ENCODE data around the gene MACROH2A1.
A peak's percentile ranks its signal among the peaks of the same experiment; 100 is the strongest.

MACROH2A1 gene

DNA sequence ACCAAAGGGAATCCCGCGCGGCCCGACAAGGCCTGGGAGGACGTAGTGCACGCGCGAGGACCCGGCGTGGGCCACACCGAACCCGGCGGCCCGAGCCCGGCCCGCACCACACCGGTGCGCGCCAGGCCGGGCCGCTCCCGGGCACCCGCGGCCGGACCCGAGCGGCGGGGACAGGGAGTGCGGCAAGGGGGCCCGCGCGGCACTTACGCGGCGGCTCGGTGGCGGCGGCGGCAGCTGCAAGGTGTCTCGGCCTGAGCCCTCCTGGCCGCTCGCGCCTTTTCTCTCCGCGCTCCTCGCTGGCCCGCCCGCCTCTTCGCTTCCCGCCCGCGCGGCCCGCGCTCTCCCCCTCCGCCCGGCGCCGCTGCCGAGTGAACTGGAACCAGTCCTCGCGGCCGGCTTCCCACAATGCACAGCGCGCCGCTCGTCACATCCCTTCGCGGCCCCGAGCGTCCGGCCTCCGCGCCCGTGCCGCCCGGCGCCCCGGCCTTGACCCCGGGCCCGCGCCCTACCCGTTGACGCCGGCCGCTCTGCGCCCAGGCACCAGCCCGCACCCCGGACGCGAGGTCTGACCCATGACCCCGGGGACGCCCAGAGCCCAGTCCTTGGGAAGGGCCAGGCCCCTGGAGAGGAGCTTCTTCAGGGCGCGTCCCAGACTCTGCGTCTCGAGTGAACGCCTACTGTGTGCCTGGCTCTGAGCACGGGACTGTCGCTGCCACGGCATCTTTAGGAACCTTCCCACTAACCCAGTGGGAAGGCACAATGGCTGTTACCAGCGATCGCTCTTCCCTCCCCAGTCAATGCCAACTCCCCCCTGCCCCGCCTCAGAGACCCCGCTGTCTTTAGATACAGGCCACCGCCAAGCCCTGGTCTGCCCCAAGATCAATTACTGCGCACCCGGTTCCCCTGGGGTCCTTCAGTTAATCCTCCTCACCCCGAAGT lies at the start of gene MACROH2A1:
MACROH2A1 (minus strand) TSS at position 377 of the 939 bp plus-strand sequence. CDS start 10,138 bp downstream, outside the sequence.
- no peaks in the 10 kb centered on the region for H3K9me3 ChIP-seq (ENCODE audit: low read length)
- no peaks in the 10 kb centered on the region for H3K36me3 ChIP-seq (ENCODE audit: insufficient read depth, low read length)
- H3K4me3 ChIP-seq (ENCODE audit: low read length) = peak within 1 kb of the TSS; percentile 95
- peak within 1 kb of the TSS; percentile 98 for H2AFZ ChIP-seq (ENCODE audit: low read depth, low read length)
- no peaks in the 10 kb centered on the region for H3K27me3 ChIP-seq (ENCODE audit: insufficient read depth, low read length)
- H3K4me1 ChIP-seq (ENCODE audit: insufficient read depth, low read length) = peaks cover 32% of the 10 kb centered on the region

- Histone ChIP-seq H3K4me3 (ENCODE audit: low read length) (no peak overlapping the region), H3K9me3 (ENCODE audit: low read length) (no peaks in the 10 kb centered on the region), H3K27me3 (ENCODE audit: insufficient read depth, low read length) (peaks cover 14% of the 10 kb centered on the region), H3K4me1 (ENCODE audit: insufficient read depth, low read length) (peaks cover 5% of the 10 kb centered on the region), H3K36me3 (ENCODE audit: insufficient read depth, low read length) (no peaks in the 10 kb centered on the region), H2AFZ (ENCODE audit: low read depth, low read length) (no peak overlapping the region)
Observed at GRCh38 chr5:135448071-135448739, 49.2 kb upstream of the MACROH2A1 start.

DNA sequence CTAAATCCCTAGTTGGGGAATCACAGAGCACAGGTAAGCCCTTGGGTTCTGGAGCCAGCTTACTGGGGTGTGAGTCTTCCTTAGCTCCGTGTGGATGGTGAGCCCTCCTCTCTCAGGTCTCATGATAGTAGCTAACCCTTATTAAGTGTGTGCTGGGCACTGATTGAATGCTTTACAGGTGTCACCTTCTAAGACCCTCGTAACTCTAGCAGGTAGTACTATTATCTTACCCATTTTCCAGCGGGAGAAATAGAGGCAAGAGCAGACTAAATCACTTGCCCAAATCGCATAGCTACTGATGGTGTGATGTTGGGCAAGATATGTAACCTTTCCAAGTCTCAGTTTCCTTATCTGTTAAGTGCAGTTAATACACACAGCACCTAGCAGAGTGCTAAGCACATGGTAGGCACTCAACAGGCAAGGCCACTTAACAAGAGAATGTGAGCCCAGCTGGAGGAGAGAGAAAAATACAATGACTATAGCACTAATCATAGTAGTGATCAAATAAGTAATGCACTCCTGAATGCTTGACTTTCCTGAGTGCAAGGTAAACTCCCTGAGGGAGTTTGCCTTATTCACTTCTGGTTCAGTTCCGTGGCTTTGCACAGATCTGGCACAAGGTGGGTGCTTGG lies 48.4 kb upstream of the MACROH2A1 start, which contains the start of gene DCANP1:
DCANP1 (minus strand) TSS at position 51 of the 632 bp plus-strand sequence. CDS start 240 bp downstream, outside the sequence.
- peaks cover 5% of the 10 kb centered on the region for H3K4me1 ChIP-seq (ENCODE audit: insufficient read depth, low read length)
- H3K27me3 ChIP-seq (ENCODE audit: insufficient read depth, low read length) = peaks cover 13% of the 10 kb centered on the region
- H3K36me3 ChIP-seq (ENCODE audit: insufficient read depth, low read length) = no peaks in the 10 kb centered on the region
- H3K9me3 ChIP-seq (ENCODE audit: low read length) = no peaks in the 10 kb centered on the region
- H2AFZ ChIP-seq (ENCODE audit: low read depth, low read length) = no peak within 1 kb of the TSS
- H3K4me3 ChIP-seq (ENCODE audit: low read length) = no peak within 1 kb of the TSS

- peaks cover 17% of the 10 kb centered on the region for H3K27me3 ChIP-seq (ENCODE audit: insufficient read depth, low read length)
- peaks cover 5% of the 10 kb centered on the region for H3K4me1 ChIP-seq (ENCODE audit: insufficient read depth, low read length)
- H3K36me3 ChIP-seq (ENCODE audit: insufficient read depth, low read length) = no peaks in the 10 kb centered on the region
- no peak overlapping the region for H2AFZ ChIP-seq (ENCODE audit: low read depth, low read length)
- H3K9me3 ChIP-seq (ENCODE audit: low read length) = no peaks in the 10 kb centered on the region
- no peak overlapping the region for H3K4me3 ChIP-seq (ENCODE audit: low read length)
Observed at GRCh38 chr5:135446615-135447014, 47.6 kb upstream of the MACROH2A1 start.

DNA sequence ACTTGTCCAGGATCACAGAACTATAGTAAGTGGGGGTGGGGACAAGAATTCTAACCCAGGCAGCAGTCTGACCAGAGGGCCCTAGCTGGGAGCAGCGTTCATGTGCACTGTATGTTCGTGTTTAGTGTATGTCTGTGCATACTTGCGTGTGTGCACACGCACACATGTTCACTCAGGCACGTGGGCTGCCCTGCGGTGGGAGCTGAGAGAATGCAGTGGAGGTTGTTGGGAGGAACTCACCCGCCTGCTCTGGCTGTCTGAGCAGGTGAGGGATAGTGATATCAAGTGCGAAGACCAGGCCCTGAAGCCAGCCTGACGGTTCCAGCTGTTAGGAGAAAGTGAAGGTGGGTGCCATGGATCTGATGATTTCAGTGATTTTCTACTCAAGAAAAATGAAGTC lies 47.2 kb upstream of the MACROH2A1 start:
- no peaks in the 10 kb centered on the region for H3K36me3 ChIP-seq (ENCODE audit: insufficient read depth, low read length)
- H3K27me3 ChIP-seq (ENCODE audit: insufficient read depth, low read length) = peaks cover 17% of the 10 kb centered on the region
- H2AFZ ChIP-seq (ENCODE audit: low read depth, low read length) = no peak overlapping the region
- no peaks in the 10 kb centered on the region for H3K9me3 ChIP-seq (ENCODE audit: low read length)
- peaks cover 5% of the 10 kb centered on the region for H3K4me1 ChIP-seq (ENCODE audit: insufficient read depth, low read length)
- no peak overlapping the region for H3K4me3 ChIP-seq (ENCODE audit: low read length)

- H3K9me3 ChIP-seq (ENCODE audit: low read length) = no peaks in the 10 kb centered on the region
- H3K4me1 ChIP-seq (ENCODE audit: insufficient read depth, low read length) = peaks cover 3% of the 10 kb centered on the region
- no peak overlapping the region for H2AFZ ChIP-seq (ENCODE audit: low read depth, low read length)
- peaks cover 20% of the 10 kb centered on the region for H3K27me3 ChIP-seq (ENCODE audit: insufficient read depth, low read length)
- no peaks in the 10 kb centered on the region for H3K36me3 ChIP-seq (ENCODE audit: insufficient read depth, low read length)
- no peak overlapping the region for H3K4me3 ChIP-seq (ENCODE audit: low read length)
Observed at GRCh38 chr5:135445306-135445985, 46.4 kb upstream of the MACROH2A1 start.

DNA sequence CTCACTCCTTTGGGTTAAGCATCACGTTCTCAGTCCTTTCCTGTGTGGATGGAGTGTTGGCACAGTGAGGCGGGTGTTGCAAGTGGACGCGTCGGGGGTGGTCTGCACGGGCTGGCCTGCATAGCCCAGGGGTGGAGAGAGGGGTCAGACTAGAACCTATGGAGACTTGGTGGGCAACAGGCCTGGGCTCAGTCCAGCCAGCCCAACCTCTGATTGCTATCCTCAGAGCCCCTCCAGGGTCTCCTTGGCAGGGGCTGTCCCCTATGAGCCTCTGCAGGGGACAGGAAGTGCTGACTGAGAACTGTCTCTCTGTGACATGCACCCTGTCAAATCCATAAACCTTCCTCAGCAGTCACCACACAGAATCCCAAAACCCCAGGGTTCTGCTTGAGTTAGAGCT lies 45.9 kb upstream of the MACROH2A1 start:
- no peaks in the 10 kb centered on the region for H3K36me3 ChIP-seq (ENCODE audit: insufficient read depth, low read length)
- H3K4me1 ChIP-seq (ENCODE audit: insufficient read depth, low read length) = no peaks in the 10 kb centered on the region
- H3K27me3 ChIP-seq (ENCODE audit: insufficient read depth, low read length) = peaks cover 20% of the 10 kb centered on the region
- H3K4me3 ChIP-seq (ENCODE audit: low read length) = no peak overlapping the region
- no peak overlapping the region for H2AFZ ChIP-seq (ENCODE audit: low read depth, low read length)
- H3K9me3 ChIP-seq (ENCODE audit: low read length) = no peaks in the 10 kb centered on the region

GRCh38 chr5:135444360-135444759 lies 45.3 kb upstream of the MACROH2A1 start:
- Histone ChIP-seq H3K4me1 (ENCODE audit: insufficient read depth, low read length) (no peaks in the 10 kb centered on the region), H3K36me3 (ENCODE audit: insufficient read depth, low read length) (no peaks in the 10 kb centered on the region), H3K4me3 (ENCODE audit: low read length) (no peak overlapping the region), H3K27me3 (ENCODE audit: insufficient read depth, low read length) (peaks cover 22% of the 10 kb centered on the region), H3K9me3 (ENCODE audit: low read length) (no peaks in the 10 kb centered on the region), H2AFZ (ENCODE audit: low read depth, low read length) (no peak overlapping the region)

DNA sequence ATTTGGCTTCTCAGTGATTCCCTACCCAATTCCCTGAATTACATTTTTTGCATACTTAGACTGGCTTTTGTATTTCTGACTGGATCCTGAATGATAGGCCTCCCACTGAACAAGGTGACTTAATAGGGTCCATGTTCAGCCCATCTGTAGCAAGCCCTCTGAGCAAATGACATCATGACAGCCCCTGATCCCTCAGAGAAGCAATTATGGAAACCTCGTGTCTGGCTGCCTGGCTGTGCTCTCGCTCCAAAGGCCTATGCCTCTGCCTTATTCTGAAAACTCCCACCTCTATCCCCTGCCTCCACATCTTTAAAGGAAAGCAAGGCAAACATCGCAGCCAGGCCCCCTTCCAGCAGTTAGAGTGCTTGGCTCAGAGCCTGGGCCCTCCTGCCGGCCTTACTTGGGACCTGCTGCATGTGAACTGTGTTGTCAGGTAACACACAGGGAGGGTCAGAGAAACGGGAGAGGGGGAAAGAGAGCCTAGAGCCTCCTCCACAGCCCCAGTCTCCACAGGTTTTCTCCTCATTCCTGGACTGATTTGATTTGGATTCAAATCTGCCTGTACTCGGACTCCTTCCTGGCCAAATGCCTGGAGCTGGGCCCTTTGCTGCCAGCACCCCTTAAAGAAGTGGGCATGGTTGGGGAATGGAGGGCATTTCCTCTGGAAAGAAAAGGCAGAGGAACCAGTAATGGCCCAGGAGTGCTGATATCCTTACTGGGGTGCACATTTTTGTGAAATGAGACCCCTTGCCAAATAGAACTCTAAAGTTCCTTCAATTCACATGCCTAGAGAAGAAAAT lies 44.3 kb upstream of the MACROH2A1 start:
- Histone ChIP-seq H3K9me3 (ENCODE audit: low read length) (no peaks in the 10 kb centered on the region), H3K4me3 (ENCODE audit: low read length) (no peak overlapping the region), H3K27me3 (ENCODE audit: insufficient read depth, low read length) (peaks cover 28% of the 10 kb centered on the region), H3K36me3 (ENCODE audit: insufficient read depth, low read length) (no peaks in the 10 kb centered on the region), H3K4me1 (ENCODE audit: insufficient read depth, low read length) (no peaks in the 10 kb centered on the region), H2AFZ (ENCODE audit: low read depth, low read length) (no peak overlapping the region)

DNA sequence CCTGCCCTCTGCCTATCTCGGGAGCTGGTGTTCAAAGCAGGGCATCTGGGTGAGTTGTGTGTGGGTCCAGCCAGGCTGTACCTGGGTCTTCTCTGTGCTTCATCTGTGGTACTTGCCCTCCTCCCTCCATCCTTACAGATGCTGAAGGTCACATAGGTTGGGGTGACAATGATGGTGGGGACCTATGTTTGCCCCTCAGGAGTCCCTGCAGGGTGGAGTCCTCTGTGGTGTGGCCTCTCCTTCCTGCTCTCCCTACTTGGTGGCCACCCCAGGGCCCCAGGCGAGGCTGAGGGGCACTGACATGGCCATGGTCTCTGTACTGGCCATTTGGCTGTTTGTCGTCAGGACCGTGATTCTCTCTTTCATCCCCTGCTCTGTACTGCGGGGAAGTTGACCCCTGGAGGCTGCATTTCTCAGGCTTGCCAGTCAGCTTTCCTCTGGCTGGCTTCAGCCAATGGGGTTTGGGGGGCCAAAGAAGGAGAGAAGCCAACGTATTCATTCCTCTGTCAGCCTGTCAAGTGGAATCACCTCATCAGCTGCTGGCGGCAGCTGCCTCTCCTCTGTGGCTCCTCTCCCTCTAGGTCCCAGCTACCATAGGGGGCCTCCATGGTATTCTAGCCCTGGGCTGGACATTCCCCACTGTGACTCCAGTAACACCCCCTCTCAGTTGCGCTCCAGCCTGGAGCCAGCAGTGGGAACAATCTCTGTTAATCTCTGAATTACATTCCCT lies 43.6 kb upstream of the MACROH2A1 start:
- Histone ChIP-seq H3K27me3 (ENCODE audit: insufficient read depth, low read length) (peaks cover 32% of the 10 kb centered on the region), H3K4me3 (ENCODE audit: low read length) (no peak overlapping the region), H3K36me3 (ENCODE audit: insufficient read depth, low read length) (no peaks in the 10 kb centered on the region), H3K9me3 (ENCODE audit: low read length) (no peaks in the 10 kb centered on the region), H2AFZ (ENCODE audit: low read depth, low read length) (no peak overlapping the region), H3K4me1 (ENCODE audit: insufficient read depth, low read length) (no peaks in the 10 kb centered on the region)

GRCh38 chr5:135441919-135442318 lies 42.9 kb upstream of the MACROH2A1 start:
- Histone ChIP-seq H3K4me1 (ENCODE audit: insufficient read depth, low read length) (no peaks in the 10 kb centered on the region), H2AFZ (ENCODE audit: low read depth, low read length) (no peak overlapping the region), H3K27me3 (ENCODE audit: insufficient read depth, low read length) (peaks cover 30% of the 10 kb centered on the region), H3K4me3 (ENCODE audit: low read length) (no peak overlapping the region), H3K9me3 (ENCODE audit: low read length) (no peaks in the 10 kb centered on the region), H3K36me3 (ENCODE audit: insufficient read depth, low read length) (no peaks in the 10 kb centered on the region)

Measured in neuron (in vitro differentiated cells).